Peyer's patch (tissue), 4 donors: ENCODE measurements around the gene OR7D2.

Source experiments
- CTCF ChIP-seq, 6 experiments: fragments of 450-650 bp in 4 of 6; fragments of 200-600 bp in 2 of 6; sonication (generic) in 1 of 6; IDR thresholded peaks; one replicate each; pipeline ENCODE4 v1.5.1; 2017 to 2019; ENCODE audit warnings: antibody characterized with exemption in 6 of 6, mild to moderate bottlenecking in 3 of 6, moderate library complexity in 1 of 6
- POLR2A ChIP-seq, 2 donors: fragments of 450-650 bp; IDR thresholded peaks; one replicate each; pipeline ENCODE4 v1.5.1; 2017; ENCODE audit warnings: antibody characterized with exemption in 2 of 2, mild to moderate bottlenecking in 2 of 2, moderate library complexity in 2 of 2

GRCh38 chr19:9178901-9179300 is at the start of gene OR7D2:
- no peak for TF ChIP-seq CTCF (IDR thresholded peaks at IDR 0.05)
- TF ChIP-seq POLR2A (IDR thresholded peaks at IDR 0.05): no peak
